K562 (cell line): Measurements from ENCODE around the gene ROMO1. TPM values are rescaled to one million over a fixed set of nuclear protein-coding genes. Genes with fewer than 3 reads are reported as not detected.

Source experiments
- ATAC-seq: fragments of 200-7000 bp; cut with Tn5 transposase; 3 replicates; pipeline ENCODE4 v1.9.1; 2020; ENCODE audit warnings: moderate library complexity
- BruUV-seq: library from RNA; stranded (reverse); fragments of 400-500 nt; replicated peaks from 2 replicates; lab custom pipeline; 2021; lab: Mats Ljungman, UMichigan
- CTCF ChIA-PET: fragments of 300-600 bp; formaldehyde crosslinking; extraction: SDS; loops from one replicate; lab custom pipeline; 2021; ENCODE audit warnings: low intra/inter-chr PET ratio; lab: Yijun Ruan, JAX
- POLR2A ChIA-PET: fragments of 300-600, 350-650 bp; sonication (Branson Sonifier 250); formaldehyde crosslinking; extraction: SDS; loops from one replicate; lab custom pipeline; 2021; ENCODE audit warnings: antibody characterized with exemption, inconsistent platforms; lab: Yijun Ruan, JAX
- DNase-seq, 4 experiments: peaks; one replicate each; pipeline versions ENCODE4 v3.0.0 to v3.0.0-alpha.2; 2011 to 2018; ENCODE audit warnings: low spot score in 3 of 4, mixed read lengths in 3 of 4; ENCODE audit errors: extremely low read depth in 1 of 4
- FAIRE-seq: peaks from 2 replicates; lab custom pipeline; 2011; peaks lifted over from hg19 to GRCh38; lab: Jason Lieb, UNC
- H2AFZ ChIP-seq: 2 replicates; pipeline ENCODE4 v1.6.0; 2011; ENCODE audit warnings: low read depth, low read length, control low read depth, inconsistent platforms
- H3K27ac ChIP-seq: fragments of 200-600 bp; 3 replicates; pipeline ENCODE4 v1.8.0; 2011; ENCODE audit warnings: low read depth, mild to moderate bottlenecking, control low read depth, inconsistent platforms, low read length, moderate library complexity, mixed read lengths; ENCODE audit errors: extremely low read depth
- H3K27me3 ChIP-seq, 2 experiments: fragments of 300-600 bp in 1 of 2; 2 replicates in 1 of 2; 3 replicates in 1 of 2; pipeline versions ENCODE4 v1.6.0 to v1.8.0; 2011; ENCODE audit warnings: inconsistent platforms in 2 of 2, low read length in 2 of 2, mild to moderate bottlenecking in 1 of 2, mixed read lengths in 1 of 2, moderate library complexity in 1 of 2; ENCODE audit not compliant: control insufficient read depth in 2 of 2, insufficient read depth in 2 of 2
- H3K36me3 ChIP-seq: fragments of 300-600 bp; 3 replicates; pipeline ENCODE4 v1.8.0; 2011; ENCODE audit warnings: mild to moderate bottlenecking, low read length, inconsistent platforms; ENCODE audit not compliant: control insufficient read depth, insufficient read depth
- H3K4me1 ChIP-seq, 2 experiments: fragments of 200-600 bp in 1 of 2; replicated peaks in 1 of 2; 2 replicates in 1 of 2; 3 replicates in 1 of 2; pipeline versions ENCODE4 v1.5.1 to v1.8.0; 2011; ENCODE audit warnings: inconsistent platforms in 2 of 2, low read length in 2 of 2, mild to moderate bottlenecking in 1 of 2, mixed read lengths in 1 of 2, moderate library complexity in 1 of 2; ENCODE audit not compliant: control insufficient read depth in 2 of 2, insufficient read depth in 2 of 2
- H3K4me2 ChIP-seq: 2 replicates; pipeline ENCODE4 v1.6.1; 2011; ENCODE audit warnings: low read length, control low read depth, inconsistent platforms, mixed read lengths; ENCODE audit not compliant: insufficient read depth
- H3K4me3 ChIP-seq: fragments of 200-600 bp; sonication (generic), shearing (Covaris generic); 2 replicates; pipeline ENCODE4 v1.5.1; 2016; ENCODE audit warnings: control low read depth, inconsistent platforms
- H3K79me2 ChIP-seq: fragments of 200-600 bp; 3 replicates; pipeline ENCODE4 v1.8.0; 2011; ENCODE audit warnings: low read length, inconsistent platforms; ENCODE audit not compliant: control insufficient read depth, insufficient read depth
- H3K9ac ChIP-seq, 2 experiments: 2 replicates each; pipeline versions ENCODE4 v1.6.0 to v1.6.1; 2011; ENCODE audit warnings: low read depth in 2 of 2, low read length in 2 of 2, control low read depth in 1 of 2, inconsistent platforms in 1 of 2, mild to moderate bottlenecking in 1 of 2, mixed read lengths in 1 of 2; ENCODE audit not compliant: insufficient read depth in 1 of 2
- H3K9me1 ChIP-seq: one replicate; pipeline ENCODE4 v1.6.0; 2011; ENCODE audit warnings: inconsistent platforms, mild to moderate bottlenecking, low read length, moderate library complexity; ENCODE audit not compliant: control insufficient read depth, insufficient read depth
- H3K9me3 ChIP-seq: replicated peaks from 2 replicates; pipeline ENCODE4 v1.5.1; 2011; ENCODE audit warnings: low read depth, low read length, inconsistent platforms; ENCODE audit not compliant: control insufficient read depth, insufficient read depth
- H4K20me1 ChIP-seq: replicated peaks from 2 replicates; pipeline ENCODE4 v1.6.1; 2011; ENCODE audit warnings: low read length, inconsistent platforms, mixed read lengths; ENCODE audit not compliant: control insufficient read depth, insufficient read depth
- FIP1L1 ChIP-seq: fragments of 200-400 bp; formaldehyde crosslinking; IDR thresholded peaks from 2 replicates; pipeline ENCODE4 v1.6.1; 2018; ENCODE audit warnings: mild to moderate bottlenecking, low read depth, low read length; ENCODE audit not compliant: poor library complexity, severe bottlenecking
- PML ChIP-seq: IDR thresholded peaks from 2 replicates; pipeline ENCODE4 v1.6.1; 2012; ENCODE audit warnings: low read length, inconsistent platforms
- POLR2AphosphoS2 ChIP-seq: IDR thresholded peaks from 2 replicates; pipeline ENCODE4 v1.6.1; 2012; ENCODE audit warnings: low read length, improper control_type of control experiment
- POLR2B ChIP-seq: fragments of 450-650 bp; IDR thresholded peaks from 2 replicates; pipeline ENCODE4 v1.6.1; 2018; ENCODE audit warnings: low read depth; ENCODE audit not compliant: partially characterized antibody
- SETDB1 ChIP-seq: IDR thresholded peaks from one replicate; pipeline ENCODE4 v1.6.1; 2012; ENCODE audit warnings: low read length, control low read depth, inconsistent platforms
- SIX5 ChIP-seq, 2 experiments: IDR thresholded peaks; 2 replicates each; pipeline ENCODE4 v1.6.1; 2011; ENCODE audit warnings: low read length in 2 of 2, borderline replicate concordance in 1 of 2, low read depth in 1 of 2, mild to moderate bottlenecking in 1 of 2, moderate library complexity in 1 of 2; ENCODE audit not compliant: insufficient read depth in 1 of 2
- TEAD4 ChIP-seq, 2 experiments: sonication (generic) in 1 of 2; formaldehyde crosslinking in 1 of 2; IDR thresholded peaks; 2 replicates each; pipeline versions ENCODE4 v1.6.1 to v1.8.0; 2012 to 2022; ENCODE audit warnings: borderline replicate concordance in 1 of 2, inconsistent platforms in 1 of 2, low read length in 1 of 2, mild to moderate bottlenecking in 1 of 2, missing genetic modification reagents in 1 of 2
- XRCC5 ChIP-seq: fragments of 200-400 bp; formaldehyde crosslinking; IDR thresholded peaks from 2 replicates; pipeline ENCODE4 v1.6.1; 2017; ENCODE audit warnings: low read depth, mild to moderate bottlenecking, low read length
- ZFPM2 ChIP-seq: fragments of 250-450 bp; sonication (Bioruptor Pico); IDR thresholded peaks from 2 replicates; pipeline ENCODE4 v1.5.1; 2022; ENCODE audit warnings: mild to moderate bottlenecking
- WGBS: fragments of 100-300 bp; shearing (Covaris generic); methylation state at CpG from one replicate; pipeline ENCODE4 v1.1.6; 2016; ENCODE audit warnings: low coverage, mixed read lengths; ENCODE audit not compliant: insufficient coverage; ENCODE audit errors: missing lambda C conversion rate; 5-methylcytosine and 5-hydroxymethylcytosine counted together
- in situ Hi-C: fragments of 300-500 bp; cut with MboI; formaldehyde crosslinking; loops from 4 replicates; pipeline ENCODE4 v1.15.0; 2018; ENCODE audit warnings: inconsistent platforms, mixed read lengths
- intact Hi-C: fragments of 100-400 bp; cut with micrococcal nuclease; formaldehyde crosslinking; loops from 2 replicates; pipeline ENCODE4 v1.14.2; 2022
- polyA plus RNA-seq, 8 experiments: library from polyadenylated mRNA; depleted of rRNA in 4 of 8; stranded (reverse) in 5 of 8; unstranded in 3 of 8; fragments of >200 nt; fragmentation: Nextera tagmentation in 2 of 8; fragmentation: Illumina TruSeq in 1 of 8; extraction: Ambion mirVana in 2 of 8; extraction: Trizol in 1 of 8; gene quantifications; 2 replicates each; pipeline versions ENCODE4 v1.2.1 to v1.2.3, GENCODE V29; 2011 to 2014; ENCODE audit warnings: inconsistent platforms in 1 of 8, missing spikeins in 1 of 8
- total RNA-seq, 7 experiments: library from RNA; depleted of rRNA in 6 of 7; stranded (reverse); fragments of >200 nt in 6 of 7; fragmentation: Illumina TruSeq in 2 of 7; extraction: Trizol in 2 of 7; gene quantifications; 2 replicates each; pipeline versions ENCODE4 v1.2.1 to v1.2.3, GENCODE V29; 2011 to 2021; ENCODE audit warnings: low replicate concordance in 1 of 7

ROMO1 gene
- total and polyA plus RNA-seq, 9 of the 15 experiments (the other 6 are each of a cell fraction or from before 2014, with no cell fraction given), result 31.8 to 741 (median 226) TPM

DNA sequence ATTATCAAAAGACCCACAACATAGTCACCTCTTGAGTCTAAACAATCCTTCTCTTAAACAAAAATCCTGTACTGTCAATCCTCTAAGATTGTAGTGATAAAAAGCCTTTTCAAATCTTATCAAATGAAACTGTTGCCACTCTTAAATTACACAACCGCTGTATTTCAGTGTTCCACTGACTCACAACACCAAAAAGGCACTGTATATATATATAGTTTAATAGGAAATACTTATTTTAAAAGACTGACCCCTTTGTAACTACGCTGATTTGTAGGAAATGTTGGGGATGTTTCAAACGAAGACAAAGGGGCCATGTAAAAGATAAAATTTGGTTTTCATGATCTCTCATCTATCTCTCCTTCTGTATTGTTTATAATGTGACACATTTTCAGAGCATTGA, 48.6 kb upstream of the ROMO1 start:
- DNase-seq, result no peak
- H3K27ac ChIP-seq, result no peak overlapping the region
- in situ Hi-C loops, result no loop called here
- 40% methylated on average over 3 of the region's 3 CpGs for WGBS
- no peaks in the 10 kb centered on the region for H3K9me1 ChIP-seq
- BruUV-seq, result no TSS peak
- no peak overlapping the region for H3K9ac ChIP-seq
- H3K79me2 ChIP-seq, result peaks cover 88% of the 10 kb centered on the region
- TF ChIP-seq SETDB1 (no peak), POLR2AphosphoS2 (peak; percentile 33; the same call in 1 of the 2 replicates), POLR2B (peak; percentile 29)
- TF ChIP-seq, all 486 proteins: peak for 2
- H3K4me3 ChIP-seq, result no peak overlapping the region
- H3K36me3 ChIP-seq, result peaks cover 65% of the 10 kb centered on the region
- POLR2A ChIA-PET, result no interaction called here
- H2AFZ ChIP-seq, result no peak overlapping the region
- intact Hi-C loops, result no loop called here
- no peaks in the 10 kb centered on the region for H3K27me3 ChIP-seq
- FAIRE-seq (no peak), ATAC-seq (no peak)
- H3K9me3 ChIP-seq, result no peaks in the 10 kb centered on the region
- H3K4me1 ChIP-seq, result no peaks in the 10 kb centered on the region; a peak in 1 of 5 replicates
- peaks cover 18% of the 10 kb centered on the region; the same call in 1 of the 2 replicates for H4K20me1 ChIP-seq
- no peak overlapping the region for H3K4me2 ChIP-seq
- CTCF ChIA-PET, result no interaction called here

DNA sequence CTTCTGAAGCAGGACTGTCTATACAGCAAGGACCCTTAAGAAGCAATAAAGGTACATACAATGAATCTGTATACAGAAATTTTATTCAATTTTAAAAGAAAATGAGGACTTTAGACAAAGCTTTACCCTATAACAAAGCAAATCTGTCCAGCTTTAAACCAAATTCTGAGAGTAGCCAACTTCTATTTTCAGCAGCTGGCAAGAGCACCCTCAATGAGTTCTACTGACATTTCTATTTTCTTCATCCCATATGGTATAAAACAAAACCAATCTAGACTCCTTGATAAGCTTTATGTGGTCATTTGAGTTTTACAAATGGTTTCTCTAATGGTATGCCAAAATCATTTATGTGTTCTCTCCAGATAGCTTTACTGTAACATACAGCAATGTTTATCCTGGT, 47.2 kb upstream of the ROMO1 start:
- no peaks in the 10 kb centered on the region for H3K27me3 ChIP-seq
- DNase-seq (no peak), FAIRE-seq (no peak), ATAC-seq (no peak)
- H3K79me2 ChIP-seq, result peaks cover 94% of the 10 kb centered on the region
- H4K20me1 ChIP-seq, result peaks cover 17% of the 10 kb centered on the region; the same call in 1 of the 2 replicates
- H3K36me3 ChIP-seq, result peaks cover 75% of the 10 kb centered on the region
- no peak overlapping the region for H3K4me2 ChIP-seq
- no peaks in the 10 kb centered on the region for H3K9me1 ChIP-seq
- BruUV-seq, result no TSS peak
- in situ Hi-C loops, result no loop called here
- intact Hi-C loops, result no loop called here
- H3K9ac ChIP-seq, result no peak overlapping the region
- no peak overlapping the region for H2AFZ ChIP-seq
- H3K4me1 ChIP-seq, result no peaks in the 10 kb centered on the region; a peak in 1 of 5 replicates
- H3K4me3 ChIP-seq, result no peak overlapping the region
- no peak overlapping the region for H3K27ac ChIP-seq
- no peaks in the 10 kb centered on the region for H3K9me3 ChIP-seq
- CTCF ChIA-PET, result no interaction called here
- POLR2A ChIA-PET, result interaction anchor here (0.7 to 1.4 kb wide), 7 partner anchors 8 to 169 kb away, joined by 3 to 11 read pairs (median 4); no protein-coding TSS in a partner anchor
- TF ChIP-seq SIX5 (IDR thresholded peaks at IDR 0.05; ENCODE audit: borderline replicate concordance in 1 of 2, insufficient read depth in 1 of 2, low read depth in 1 of 2, low read length in 2 of 2) (no peak), ZFPM2 (CRISPR knock-in tag) (no peak), XRCC5 (no peak), TEAD4 (IDR thresholded peaks at IDR 0.05; ENCODE audit: low read length) (no peak), TEAD4 (CRISPR knock-in tag; IDR thresholded peaks at IDR 0.05; ENCODE audit: borderline replicate concordance) (no peak), FIP1L1 (no peak), PML (no peak)
